HepG2 (cell line): ENCODE results near the gene FANCD2OS. TPM values are rescaled to one million over a fixed set of nuclear protein-coding genes. Genes with fewer than 3 reads are reported as not detected.

Experiments used
- AHDC1 ChIP-seq: sonication (generic); formaldehyde crosslinking; IDR thresholded peaks from 2 replicates; pipeline ENCODE4 v1.5.1; 2020; ENCODE audit warnings: mild to moderate bottlenecking, missing genetic modification reagents, borderline replicate concordance
- ARID2 ChIP-seq: sonication (generic); formaldehyde crosslinking; IDR thresholded peaks from 2 replicates; pipeline ENCODE4 v1.8.1; 2022; ENCODE audit warnings: mild to moderate bottlenecking, missing genetic modification reagents, borderline replicate concordance
- ATF7-NPFF ChIP-seq: sonication (generic); formaldehyde crosslinking; IDR thresholded peaks from 2 replicates; pipeline ENCODE4 v1.8.1; 2023; ENCODE audit warnings: mild to moderate bottlenecking, low read depth, missing genetic modification reagents, moderate library complexity
- ATRX ChIP-seq: sonication (generic); formaldehyde crosslinking; IDR thresholded peaks from 2 replicates; pipeline ENCODE4 v1.4.0; 2020; ENCODE audit warnings: missing genetic modification reagents, borderline replicate concordance
- PHB2 ChIP-seq: fragments of 450-650 bp; IDR thresholded peaks from 2 replicates; pipeline ENCODE4 v1.6.1; 2018; ENCODE audit not compliant: partially characterized antibody
- ZBTB33 ChIP-seq: sonication (generic); formaldehyde crosslinking; IDR thresholded peaks from 2 replicates; pipeline ENCODE4 v1.4.0; 2020; ENCODE audit warnings: missing genetic modification reagents
- ZBTB7B ChIP-seq: sonication (generic); formaldehyde crosslinking; IDR thresholded peaks from 2 replicates; pipeline ENCODE4 v1.4.0; 2020; ENCODE audit warnings: missing genetic modification reagents
- ZHX2 ChIP-seq, 2 experiments: sonication (generic) in 1 of 2; formaldehyde crosslinking in 1 of 2; IDR thresholded peaks; 2 replicates each; pipeline versions ENCODE4 v1.6.1 to v1.9.0; 2014 to 2022; ENCODE audit warnings: antibody characterized with exemption in 1 of 2, borderline replicate concordance in 1 of 2, inconsistent platforms in 1 of 2, low read depth in 1 of 2, missing genetic modification reagents in 1 of 2
- ZNF674 ChIP-seq: sonication (generic); formaldehyde crosslinking; IDR thresholded peaks from 2 replicates; pipeline ENCODE4 v1.5.0; 2020; ENCODE audit warnings: low read depth, mild to moderate bottlenecking, missing genetic modification reagents
- ZNF749 ChIP-seq: sonication (generic); formaldehyde crosslinking; IDR thresholded peaks from 2 replicates; pipeline ENCODE4 v1.8.0; 2022; ENCODE audit warnings: mild to moderate bottlenecking, missing genetic modification reagents, moderate library complexity, borderline replicate concordance
- ZNF816 ChIP-seq: sonication (generic); formaldehyde crosslinking; IDR thresholded peaks from 2 replicates; pipeline ENCODE4 v1.8.0; 2022; ENCODE audit warnings: missing genetic modification reagents, mild to moderate bottlenecking, borderline replicate concordance
- polyA plus RNA-seq, 8 experiments: library from polyadenylated mRNA; depleted of rRNA in 3 of 8; stranded (reverse) in 7 of 8; unstranded in 1 of 8; fragments of >200 nt; fragmentation: Illumina TruSeq in 4 of 8; extraction: Trizol in 4 of 8; gene quantifications; 2 replicates each; pipeline versions ENCODE4 v1.2.1 to v1.2.3, GENCODE V29; 2011 to 2016; ENCODE audit warnings: low read depth in 4 of 8, missing spikeins in 1 of 8, mixed read lengths in 1 of 8; ENCODE audit not compliant: insufficient read depth in 1 of 8
- total RNA-seq, 5 experiments: library from RNA; depleted of rRNA; stranded (reverse); fragments of >200 nt; fragmentation: Illumina TruSeq; extraction: Trizol; gene quantifications; 2 replicates each; pipeline ENCODE4 v1.2.3, GENCODE V29; 2016; ENCODE audit warnings: low read depth in 1 of 5
- TF ChIP-seq, protein P1 (sequence below): sonication (generic); formaldehyde crosslinking; IDR thresholded peaks from 2 replicates; pipeline ENCODE4 v1.4.0; 2020; ENCODE audit warnings: mild to moderate bottlenecking, missing genetic modification reagents

Gene FANCD2OS
- total and polyA plus RNA-seq, 2 of the 13 experiments (the other 11 are each of a cell fraction or from before 2014, with no cell fraction given) = not detected

DNA sequence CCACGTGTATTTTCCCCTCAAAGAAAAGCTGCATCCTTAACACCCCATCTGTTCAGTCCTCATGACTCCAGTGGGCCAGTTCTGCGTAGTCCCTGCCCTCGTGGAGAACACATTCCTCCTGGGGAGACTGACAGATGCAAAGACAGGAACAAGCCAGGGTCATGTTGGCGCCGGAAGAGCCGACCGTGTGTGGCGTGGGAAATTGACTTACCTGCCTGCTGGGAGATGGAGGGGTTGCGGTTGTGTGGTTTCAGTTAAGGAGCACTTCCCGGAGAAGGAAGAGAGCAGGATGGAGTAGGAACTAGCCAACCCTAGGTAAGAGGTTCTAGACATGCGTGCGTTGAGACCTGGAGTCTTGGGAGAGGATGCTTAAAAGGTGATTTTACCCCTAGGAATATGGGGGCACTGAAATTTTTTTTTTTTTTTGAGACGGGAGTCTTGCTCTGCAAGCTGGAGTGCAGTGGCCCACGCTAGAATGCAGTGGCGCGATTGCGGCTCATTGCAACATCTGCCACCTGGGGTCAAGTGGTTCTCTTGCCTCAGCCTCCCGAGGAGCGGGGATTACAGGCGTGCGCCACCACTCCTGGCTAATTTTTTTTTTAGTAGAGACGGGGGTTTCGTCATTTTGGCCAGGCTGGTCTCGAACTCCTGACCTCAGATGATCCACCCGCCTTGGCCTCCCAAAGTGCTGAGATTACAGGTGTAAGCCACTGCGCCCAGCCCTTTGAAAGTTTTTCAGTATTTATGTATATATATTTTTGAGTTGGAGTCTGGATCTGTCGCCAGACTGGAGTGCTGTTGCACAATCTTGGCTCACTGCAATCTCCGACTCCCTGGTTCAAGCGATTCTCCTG lies 34.9 kb upstream of the FANCD2OS start (continued):
- TF ChIP-seq ZHX2 (IDR thresholded peaks at IDR 0.05; ENCODE audit: low read depth) (no peak), ZHX2 (CRISPR knock-in tag; IDR thresholded peaks at IDR 0.05; ENCODE audit: borderline replicate concordance) (no peak), AHDC1 (CRISPR knock-in tag) (no peak), ZNF674 (CRISPR knock-in tag) (no peak), ZNF749 (CRISPR knock-in tag) (no peak), ARID2 (CRISPR knock-in tag) (0 out of 2 replicates have a peak, but pooled peaks have one; percentile 35), ZBTB33 (CRISPR knock-in tag) (peak; percentile 89; the same call in 1 of the 2 replicates), ATRX (CRISPR knock-in tag) (no peak), ATF7-NPFF (no peak), ZBTB7B (CRISPR knock-in tag) (no peak), ZNF816 (CRISPR knock-in tag) (no peak), PHB2 (no peak)
- TF ChIP-seq, protein P1, sequence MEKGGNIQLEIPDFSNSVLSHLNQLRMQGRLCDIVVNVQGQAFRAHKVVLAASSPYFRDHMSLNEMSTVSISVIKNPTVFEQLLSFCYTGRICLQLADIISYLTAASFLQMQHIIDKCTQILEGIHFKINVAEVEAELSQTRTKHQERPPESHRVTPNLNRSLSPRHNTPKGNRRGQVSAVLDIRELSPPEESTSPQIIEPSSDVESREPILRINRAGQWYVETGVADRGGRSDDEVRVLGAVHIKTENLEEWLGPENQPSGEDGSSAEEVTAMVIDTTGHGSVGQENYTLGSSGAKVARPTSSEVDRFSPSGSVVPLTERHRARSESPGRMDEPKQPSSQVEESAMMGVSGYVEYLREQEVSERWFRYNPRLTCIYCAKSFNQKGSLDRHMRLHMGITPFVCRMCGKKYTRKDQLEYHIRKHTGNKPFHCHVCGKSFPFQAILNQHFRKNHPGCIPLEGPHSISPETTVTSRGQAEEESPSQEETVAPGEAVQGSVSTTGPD (CRISPR knock-in tag) = no peak
